Astrocyte of the spinal cord (primary cell): ENCODE data around the gene TMEM179.

Source experiments
- DNase-seq: peaks from one replicate; pipeline ENCODE4 v3.0.0; 2011; ENCODE audit warnings: low read depth, low spot score
- H3K4me3 ChIP-seq: 2 replicates; pipeline ENCODE4 v1.5.1; 2011; ENCODE audit warnings: low read depth, mild to moderate bottlenecking, low read length, moderate library complexity
- CTCF ChIP-seq: IDR thresholded peaks from 2 replicates; pipeline ENCODE4 v1.5.1; 2012; ENCODE audit warnings: low read depth, mild to moderate bottlenecking, low read length, inconsistent platforms
- in situ Hi-C: cut with HindIII; loops from 2 replicates; pipeline ENCODE4 v1.10.0; 2017; ENCODE audit warnings: low sequenced_read_pairs

Gene TMEM179

GRCh38 chr14:104567957-104568225 is 36.7 kb downstream of the TMEM179 start:
- in situ Hi-C loops, result no loop called here
- H3K4me3 ChIP-seq, result no peak overlapping the region
- no peak for DNase-seq
- no peak for TF ChIP-seq CTCF

GRCh38 chr14:104567141-104567956 is 37.2 kb downstream of the TMEM179 start:
- in situ Hi-C loops, result no loop called here
- no peak overlapping the region for H3K4me3 ChIP-seq
- no peak for DNase-seq
- no peak for TF ChIP-seq CTCF

- DNase-seq, result no peak
- in situ Hi-C loops, result no loop called here
- TF ChIP-seq CTCF, result no peak
These were observed 39.6 kb downstream of the TMEM179 start for GRCh38 chr14:104564744-104565679.

GRCh38 chr14:104563742-104564615 is 40.6 kb downstream of the TMEM179 start:
- peak; percentile 80 for TF ChIP-seq CTCF
- peak; percentile 22 for DNase-seq
- H3K4me3 ChIP-seq, result no peak overlapping the region
- in situ Hi-C loops, result no loop called here

More at GRCh38 chr14:104564744-104565679, 39.6 kb downstream of the TMEM179 start:
- H3K4me3 ChIP-seq, result no peak overlapping the region

- in situ Hi-C loops, result no loop called here
- TF ChIP-seq CTCF, result no peak
- no peak overlapping the region for H3K4me3 ChIP-seq
- no peak for DNase-seq
These were observed 41.3 kb downstream of the TMEM179 start for GRCh38 chr14:104563191-104563741.

- TF ChIP-seq CTCF, result no peak
- no peak overlapping the region for H3K4me3 ChIP-seq
- no peak for DNase-seq
- in situ Hi-C loops, result no loop called here
These were observed 42.0 kb downstream of the TMEM179 start for GRCh38 chr14:104562606-104563005.
